IgD-negative memory B cell (primary cell): ENCODE results near the gene DMPK. TPM values are rescaled to one million over a fixed set of nuclear protein-coding genes. Genes with fewer than 3 reads are reported as not detected.
"Not testable (repeated sequence)": the region's sequence is repeated elsewhere in the genome, so short reads cannot be mapped to it uniquely, and the experiment has no call there.

Source experiments
- H3K27ac Mint-ChIP-seq, 3 donors: one replicate each; pipeline ENCODE4 v1.8.0; 2020 to 2022; ENCODE audit warnings: mild to moderate bottlenecking in 3 of 3, mixed read lengths in 3 of 3, moderate library complexity in 1 of 3
- H3K27me3 Mint-ChIP-seq: one replicate; pipeline ENCODE4 v1.8.0; 2021; ENCODE audit warnings: mixed read lengths
- H3K36me3 Mint-ChIP-seq: one replicate; pipeline ENCODE4 v1.8.0; 2020; ENCODE audit warnings: mild to moderate bottlenecking, mixed read lengths
- H3K4me1 Mint-ChIP-seq, 3 donors: one replicate each; pipeline ENCODE4 v1.8.0; 2020 to 2022; ENCODE audit warnings: mixed read lengths in 3 of 3, mild to moderate bottlenecking in 1 of 3
- H3K4me3 Mint-ChIP-seq, 4 donors: one replicate each; pipeline ENCODE4 v1.8.0; 2020 to 2022; ENCODE audit warnings: mild to moderate bottlenecking in 4 of 4, mixed read lengths in 4 of 4, moderate library complexity in 3 of 4
- H3K9me3 Mint-ChIP-seq, 3 donors: one replicate each; pipeline ENCODE4 v1.8.0; 2020 to 2021; ENCODE audit warnings: mixed read lengths in 3 of 3, mild to moderate bottlenecking in 1 of 3
- polyA plus RNA-seq: library from polyadenylated mRNA; unstranded; fragments of 300-500 nt; fragmentation: Illumina TruSeq; gene quantifications from one replicate; pipeline ENCODE4 v1.2.3, GENCODE V29; 2021

DMPK gene
- polyA plus RNA-seq, 1 donor from 2014 or later: 1.6 TPM

DNA sequence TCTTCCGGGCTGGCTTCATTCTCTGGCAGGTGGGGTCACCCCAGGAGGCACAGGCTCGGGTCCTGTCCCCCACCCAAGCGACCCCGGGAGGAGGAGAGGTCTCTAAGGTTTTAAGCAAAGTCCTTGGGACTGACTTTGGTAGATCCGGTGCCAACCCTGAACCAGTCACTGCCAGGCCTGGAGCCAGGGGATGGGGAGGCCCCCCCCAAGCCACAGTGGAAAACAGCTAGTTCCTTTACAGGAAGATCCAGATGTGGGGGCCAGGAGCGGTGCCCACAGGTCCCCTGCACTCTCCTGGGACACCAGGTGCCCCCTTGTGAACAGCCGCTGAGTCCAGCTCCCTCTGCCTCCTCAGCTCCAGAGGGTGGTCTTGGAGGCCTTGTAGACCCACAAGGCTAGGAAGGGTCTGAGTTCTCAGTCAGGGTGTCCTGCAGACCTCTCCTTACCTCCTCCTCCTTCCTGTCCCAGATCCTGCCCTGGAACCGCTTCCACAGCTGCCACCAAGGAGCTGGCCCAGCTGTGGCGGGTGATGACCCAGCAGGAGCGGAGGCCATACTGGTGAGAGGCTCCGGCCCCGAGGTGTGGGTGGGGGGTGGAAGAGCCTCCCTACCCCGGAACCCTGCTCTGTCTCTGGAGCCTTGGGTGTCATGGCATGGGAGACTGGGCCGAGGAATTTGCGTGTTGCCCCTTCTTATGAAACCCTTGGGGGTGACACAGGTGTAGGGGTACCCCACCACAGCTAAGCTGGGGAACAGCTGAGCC lies 19.2 kb downstream of the DMPK start:
- Mint-ChIP-seq H3K27me3 (peaks cover 14% of the 10 kb centered on the region), H3K4me3 (no peak overlapping the region), H3K36me3 (no peaks in the 10 kb centered on the region), H3K4me1 (no peaks in the 10 kb centered on the region), H3K9me3 (no peaks in the 10 kb centered on the region), H3K27ac (peak overlapping the region in 1 of 3 donors; percentile 45)

DNA sequence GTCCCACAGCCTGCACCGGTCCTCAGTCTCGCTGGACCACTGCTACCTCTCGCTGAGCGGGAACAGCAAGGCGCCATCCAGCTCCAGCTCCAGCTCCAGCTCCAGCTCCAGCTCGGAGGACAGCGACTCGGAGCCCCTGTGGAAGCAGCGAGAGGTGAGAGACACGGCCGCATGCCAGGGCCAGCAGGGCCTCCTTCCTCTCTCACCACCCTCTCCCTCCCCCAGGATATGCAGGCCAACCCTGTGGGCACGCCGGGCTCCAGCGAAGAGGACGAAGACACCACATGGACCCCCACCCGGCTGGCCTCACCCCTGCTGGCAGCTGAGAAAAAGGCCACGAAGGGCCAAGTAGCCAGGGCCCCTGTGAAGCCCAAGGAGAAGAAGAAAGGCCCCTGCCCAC lies 20.6 kb downstream of the DMPK start:
- H3K27ac Mint-ChIP-seq: no peak overlapping the region
- H3K9me3 Mint-ChIP-seq: no peaks in the 10 kb centered on the region
- no peaks in the 10 kb centered on the region for H3K4me1 Mint-ChIP-seq
- no peak overlapping the region for H3K4me3 Mint-ChIP-seq
- H3K27me3 Mint-ChIP-seq: peaks cover 9% of the 10 kb centered on the region
- no peaks in the 10 kb centered on the region for H3K36me3 Mint-ChIP-seq

DNA sequence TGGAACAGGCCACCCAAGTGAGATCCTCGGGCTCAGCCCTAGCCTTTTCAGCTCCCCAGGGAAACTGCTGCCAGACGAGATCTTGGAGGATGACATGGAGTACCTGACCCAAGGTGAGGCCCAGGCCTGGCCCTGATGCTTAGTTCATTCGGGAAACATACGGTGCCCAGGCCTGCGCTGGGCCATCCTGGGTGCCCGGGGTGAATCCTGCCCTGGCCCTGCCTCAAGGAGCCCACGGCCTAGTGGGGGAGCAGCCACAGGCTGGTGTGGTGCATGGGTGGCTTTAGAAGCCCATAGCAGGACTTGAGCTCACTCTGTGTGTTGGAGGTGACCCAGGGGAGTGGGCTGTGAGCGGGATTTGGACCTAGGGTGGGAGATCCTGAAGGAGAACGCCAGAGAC lies 23.4 kb downstream of the DMPK start:
- Mint-ChIP-seq H3K27ac (no peak overlapping the region), H3K9me3 (no peaks in the 10 kb centered on the region), H3K27me3 (peaks cover 6% of the 10 kb centered on the region), H3K4me3 (no peak overlapping the region), H3K36me3 (peaks cover 1% of the 10 kb centered on the region), H3K4me1 (no peaks in the 10 kb centered on the region)

DNA sequence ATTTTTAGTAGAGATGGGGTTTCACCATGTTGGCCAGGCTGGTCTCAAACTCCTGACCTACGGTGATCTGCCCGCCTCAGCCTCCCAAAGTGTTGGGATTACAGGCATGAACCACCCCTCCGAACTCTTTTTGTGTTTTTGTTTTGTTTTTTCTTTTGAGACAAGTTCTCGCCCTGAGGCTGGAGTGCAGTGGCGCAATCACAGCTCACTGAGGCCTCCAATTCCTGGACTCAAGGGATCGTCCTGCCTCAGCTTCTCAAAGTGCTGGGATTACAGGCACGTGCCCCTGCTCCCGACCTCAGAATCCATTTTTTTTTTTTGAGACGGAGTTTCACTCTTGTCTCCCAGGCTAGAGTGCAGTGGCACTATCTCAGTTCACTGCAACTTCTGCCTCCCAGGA lies 24.6 kb downstream of the DMPK start:
- Mint-ChIP-seq H3K4me1 (no peaks in the 10 kb centered on the region), H3K36me3 (peaks cover 1% of the 10 kb centered on the region), H3K27me3 (peaks cover 6% of the 10 kb centered on the region), H3K4me3 (no peak overlapping the region), H3K9me3 (no peaks in the 10 kb centered on the region), H3K27ac (no peak overlapping the region)

DNA sequence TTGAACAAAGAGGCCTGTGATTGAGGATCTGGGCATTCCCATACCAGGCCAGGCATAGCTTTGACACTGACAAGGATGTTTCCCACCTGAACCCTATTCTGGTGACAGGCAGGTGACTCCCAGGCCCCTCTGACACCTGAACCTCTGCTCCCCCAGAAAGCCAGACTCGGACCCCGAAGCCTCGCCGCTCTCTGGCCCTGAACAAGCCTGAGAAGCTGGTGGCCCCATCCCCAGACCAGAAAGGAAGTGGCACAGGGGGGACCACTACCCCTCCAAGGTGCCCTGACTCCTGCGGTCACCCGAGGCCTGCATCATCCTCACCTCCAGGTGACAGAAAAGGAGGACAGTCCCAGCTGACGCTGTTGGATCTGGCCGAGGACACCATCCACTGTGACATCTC lies 28.0 kb downstream of the DMPK start:
- H3K36me3 Mint-ChIP-seq: peaks cover 1% of the 10 kb centered on the region
- H3K27ac Mint-ChIP-seq: no peak overlapping the region

DNA sequence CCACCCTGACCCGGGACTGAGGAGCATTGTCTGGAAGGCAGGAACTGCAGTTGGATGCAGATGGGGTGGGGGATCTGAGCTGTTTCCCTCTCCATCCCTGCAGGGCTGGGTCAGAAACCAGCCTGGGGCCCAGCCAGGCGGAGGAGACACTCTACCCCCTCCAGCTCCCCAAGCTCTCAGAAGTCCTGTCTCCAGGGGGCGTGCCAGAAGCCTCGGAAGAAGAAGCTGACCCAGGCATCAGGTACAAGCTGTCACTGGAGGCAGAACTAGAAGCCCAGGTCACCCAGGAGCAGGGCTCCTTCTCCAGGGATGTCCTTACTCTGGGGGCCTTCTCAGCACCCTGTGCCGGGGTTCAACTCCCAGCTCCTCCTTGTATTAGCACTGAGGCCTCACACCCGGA lies 28.7 kb downstream of the DMPK start:
- Mint-ChIP-seq H3K27me3 (peaks cover 2% of the 10 kb centered on the region), H3K27ac (no peak overlapping the region), H3K9me3 (no peaks in the 10 kb centered on the region), H3K36me3 (peaks cover 1% of the 10 kb centered on the region), H3K4me1 (no peaks in the 10 kb centered on the region), H3K4me3 (no peak overlapping the region)

More for the DNA sequence above, 28.0 kb downstream of the DMPK start:
- Mint-ChIP-seq H3K27me3 (no peaks in the 10 kb centered on the region), H3K4me1 (no peaks in the 10 kb centered on the region), H3K9me3 (no peaks in the 10 kb centered on the region), H3K4me3 (no peak overlapping the region)

DNA sequence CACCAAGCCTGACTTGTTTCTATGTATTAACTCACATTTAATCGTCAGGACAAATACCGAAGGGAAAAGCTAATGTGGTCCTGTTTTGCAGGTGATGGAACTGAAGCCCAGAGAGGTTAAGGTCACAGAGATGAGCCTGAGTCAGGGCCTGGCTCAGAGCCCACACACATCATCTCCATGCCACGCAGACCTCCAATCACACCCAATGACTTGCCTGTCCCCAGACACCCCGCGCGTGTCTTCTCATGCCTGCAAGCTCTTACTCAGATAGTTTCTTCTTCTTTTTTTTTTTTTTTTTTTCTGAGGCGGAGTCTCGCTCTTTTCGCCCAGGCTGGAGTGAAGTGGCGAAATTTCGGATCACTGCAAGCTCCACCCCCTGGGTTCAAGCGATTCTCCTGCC lies 29.7 kb downstream of the DMPK start:
- H3K36me3 Mint-ChIP-seq: peaks cover 1% of the 10 kb centered on the region
- no peaks in the 10 kb centered on the region for H3K9me3 Mint-ChIP-seq
- H3K4me1 Mint-ChIP-seq: no peaks in the 10 kb centered on the region
- H3K27ac Mint-ChIP-seq: no peak overlapping the region
- peaks cover 2% of the 10 kb centered on the region for H3K27me3 Mint-ChIP-seq
- no peak overlapping the region for H3K4me3 Mint-ChIP-seq

DNA sequence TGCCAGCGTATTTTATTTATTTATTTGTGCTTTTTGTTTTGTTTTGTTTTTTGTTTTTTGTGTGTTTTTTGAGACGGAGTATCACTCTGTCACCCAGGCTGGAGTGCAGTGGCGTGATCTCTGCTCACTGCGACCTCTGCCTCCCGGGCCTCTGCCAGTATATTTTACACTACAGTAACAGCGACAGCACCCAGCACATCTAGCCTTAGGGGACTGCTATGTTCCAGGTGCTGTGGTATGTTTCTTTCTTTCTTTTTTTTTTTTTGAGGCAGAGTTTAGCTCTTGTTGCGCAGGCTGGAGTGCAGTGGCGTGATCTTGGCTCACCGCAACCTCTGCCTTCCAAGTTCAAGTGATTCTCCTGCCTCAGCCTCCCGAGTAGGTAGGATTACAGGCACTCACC lies 30.8 kb downstream of the DMPK start:
- H3K4me1 Mint-ChIP-seq, H3K27ac Mint-ChIP-seq, H3K9me3 Mint-ChIP-seq, H3K27me3 Mint-ChIP-seq, H3K4me3 Mint-ChIP-seq, H3K36me3 Mint-ChIP-seq: not testable (repeated sequence)

DNA sequence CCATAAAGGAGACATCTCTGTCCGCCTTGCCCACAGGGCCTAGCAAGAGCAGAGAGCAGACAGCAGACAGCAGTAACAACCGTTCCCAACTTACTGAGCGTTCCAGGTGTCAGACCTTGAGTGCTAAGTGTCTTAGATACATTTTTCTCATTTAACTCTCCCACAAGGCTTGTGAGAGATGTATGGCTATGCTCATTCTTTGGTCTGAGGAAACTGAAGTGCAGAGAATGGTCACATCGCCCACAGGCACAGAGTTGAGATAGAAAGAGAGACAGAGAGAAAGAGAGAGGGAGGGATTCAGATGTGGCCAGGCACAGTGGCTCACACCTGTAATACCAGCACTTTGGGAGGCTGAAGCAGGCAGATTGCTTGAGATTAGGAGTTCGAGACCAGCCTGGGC lies 34.8 kb downstream of the DMPK start:
- no peaks in the 10 kb centered on the region for H3K9me3 Mint-ChIP-seq
- H3K36me3 Mint-ChIP-seq: peaks cover 1% of the 10 kb centered on the region
- H3K4me1 Mint-ChIP-seq: peaks cover 0 to 2% (median 0%) of the 10 kb centered on the region in 3 donors
- peak overlapping the region in 1 of 4 donors; percentile 75 for H3K4me3 Mint-ChIP-seq
- H3K27ac Mint-ChIP-seq: no peak overlapping the region
- H3K27me3 Mint-ChIP-seq: peaks cover 11% of the 10 kb centered on the region

DNA sequence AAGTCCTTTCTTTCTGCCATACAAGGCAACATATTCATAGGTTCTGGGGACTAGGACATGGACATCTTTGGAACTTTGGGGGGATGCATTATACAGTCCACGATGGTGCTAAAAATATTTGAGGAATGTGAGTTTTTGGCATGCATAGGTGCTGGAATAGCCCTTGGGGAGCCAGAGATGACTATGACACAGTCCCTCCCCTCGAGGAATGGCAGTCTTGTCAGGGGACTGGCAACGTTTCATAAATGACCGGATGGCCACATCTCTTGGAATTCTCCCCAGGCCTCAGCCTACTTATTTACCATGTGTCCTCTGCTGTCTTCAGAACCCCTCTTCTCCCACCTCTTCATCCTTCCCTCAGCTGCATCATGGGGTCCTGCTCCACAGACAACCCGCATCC lies 35.4 kb downstream of the DMPK start:
- H3K4me1 Mint-ChIP-seq: peaks cover 0 to 2% (median 0%) of the 10 kb centered on the region in 3 donors
- no peak overlapping the region for H3K4me3 Mint-ChIP-seq
- H3K27me3 Mint-ChIP-seq: peaks cover 11% of the 10 kb centered on the region
- H3K36me3 Mint-ChIP-seq: peaks cover 1% of the 10 kb centered on the region
- no peak overlapping the region for H3K27ac Mint-ChIP-seq
- no peaks in the 10 kb centered on the region for H3K9me3 Mint-ChIP-seq

DNA sequence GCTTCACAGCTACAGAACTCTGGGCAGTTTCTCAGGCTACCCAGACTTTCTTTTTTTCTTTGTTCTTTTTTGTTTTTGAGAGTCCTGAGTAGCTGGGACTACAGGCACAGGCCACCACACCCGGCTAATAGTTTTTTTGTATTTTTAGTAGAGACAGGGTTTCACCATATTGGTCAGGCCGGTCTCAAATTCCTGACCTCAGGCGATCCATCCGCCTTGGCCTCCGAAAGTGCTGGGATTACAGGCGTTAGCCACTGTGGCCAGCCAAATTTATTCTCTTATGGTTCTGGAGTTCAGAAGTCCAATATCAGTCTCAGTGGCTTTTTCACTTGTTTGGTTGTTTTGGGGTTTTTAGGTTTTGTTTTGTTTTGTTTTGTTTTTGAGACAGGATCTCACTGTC lies 36.7 kb downstream of the DMPK start:
- Mint-ChIP-seq H3K9me3 (no peaks in the 10 kb centered on the region), H3K4me3 (no peak overlapping the region), H3K4me1 (peaks cover 0 to 2% (median 0%) of the 10 kb centered on the region in 3 donors), H3K27ac (no peak overlapping the region), H3K36me3 (peaks cover 1% of the 10 kb centered on the region), H3K27me3 (peaks cover 11% of the 10 kb centered on the region)

DNA sequence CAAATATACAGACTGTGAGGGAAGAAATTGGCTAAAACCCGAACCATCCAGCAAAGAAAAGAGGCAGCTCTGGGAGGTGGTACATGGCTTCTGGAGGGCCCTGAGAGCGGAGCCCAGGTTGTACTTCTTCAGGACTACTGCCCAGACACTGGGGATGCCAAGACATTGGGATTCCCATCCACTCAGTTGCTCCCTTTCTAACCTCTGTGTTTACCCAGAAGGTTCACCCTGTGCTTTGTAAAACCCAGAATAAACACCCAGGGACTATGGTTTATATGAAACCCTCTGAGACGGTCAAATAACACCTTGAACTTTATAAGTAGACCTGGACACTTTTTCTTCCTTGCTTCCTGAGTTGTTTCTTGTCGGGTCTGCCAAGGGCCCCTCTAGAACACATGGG lies 39.3 kb downstream of the DMPK start:
- Mint-ChIP-seq H3K27me3 (peaks cover 11% of the 10 kb centered on the region), H3K9me3 (no peaks in the 10 kb centered on the region), H3K36me3 (peaks cover 1% of the 10 kb centered on the region), H3K27ac (no peak overlapping the region), H3K4me3 (no peak overlapping the region), H3K4me1 (peaks cover 0 to 2% (median 0%) of the 10 kb centered on the region in 3 donors)

DNA sequence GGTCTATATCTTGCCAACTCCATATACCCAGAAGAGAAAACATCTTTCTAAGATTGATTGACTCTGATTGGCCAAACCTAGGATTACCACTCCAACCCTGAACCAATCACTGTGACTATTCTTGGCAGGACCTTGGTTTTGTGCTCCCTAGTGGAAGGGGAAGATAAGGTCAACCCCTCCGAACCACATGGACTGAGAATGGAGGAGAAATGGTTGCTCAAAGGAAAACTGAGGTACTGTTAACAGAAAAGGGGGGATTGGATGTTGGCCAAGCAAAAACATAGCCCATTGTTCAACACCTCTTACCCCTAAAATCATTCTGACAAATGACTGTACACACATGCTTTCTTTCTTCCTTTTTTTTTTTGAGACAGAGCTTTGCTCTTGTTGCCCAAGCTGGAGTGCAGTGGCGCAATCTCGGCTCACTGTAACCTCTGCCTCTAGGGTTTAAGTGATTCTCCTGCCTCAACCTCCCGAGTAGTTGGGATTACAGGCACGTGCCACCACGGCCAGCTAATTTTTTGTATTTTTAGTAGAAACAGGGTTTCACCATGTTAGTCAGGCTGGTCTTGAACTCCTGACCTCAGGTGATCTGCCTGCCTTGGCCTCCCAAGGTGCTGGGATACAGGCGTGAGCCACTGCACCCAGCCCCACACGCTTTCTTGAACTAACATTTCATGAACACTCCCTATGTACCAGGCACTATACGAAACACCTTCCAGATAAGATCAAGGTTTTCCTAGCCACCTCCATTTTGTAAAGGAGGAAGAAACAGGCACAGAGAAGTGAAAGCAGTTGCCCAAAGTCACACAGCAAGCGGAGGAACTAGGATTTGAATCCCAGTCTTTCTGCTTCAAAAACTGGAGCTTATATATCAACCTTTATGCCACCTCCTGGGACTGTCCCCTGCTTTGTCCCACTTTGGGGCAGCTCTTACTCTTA lies 42.5 kb downstream of the DMPK start:
- H3K9me3 Mint-ChIP-seq: no peaks in the 10 kb centered on the region
- peaks cover under 1% of the 10 kb centered on the region for H3K36me3 Mint-ChIP-seq
- peak overlapping the region in 1 of 3 donors; percentile 80 for H3K27ac Mint-ChIP-seq
- peaks cover 0 to 1% (median 0%) of the 10 kb centered on the region in 3 donors for H3K4me1 Mint-ChIP-seq
- no peak overlapping the region for H3K4me3 Mint-ChIP-seq
- H3K27me3 Mint-ChIP-seq: peaks cover 1% of the 10 kb centered on the region

DNA sequence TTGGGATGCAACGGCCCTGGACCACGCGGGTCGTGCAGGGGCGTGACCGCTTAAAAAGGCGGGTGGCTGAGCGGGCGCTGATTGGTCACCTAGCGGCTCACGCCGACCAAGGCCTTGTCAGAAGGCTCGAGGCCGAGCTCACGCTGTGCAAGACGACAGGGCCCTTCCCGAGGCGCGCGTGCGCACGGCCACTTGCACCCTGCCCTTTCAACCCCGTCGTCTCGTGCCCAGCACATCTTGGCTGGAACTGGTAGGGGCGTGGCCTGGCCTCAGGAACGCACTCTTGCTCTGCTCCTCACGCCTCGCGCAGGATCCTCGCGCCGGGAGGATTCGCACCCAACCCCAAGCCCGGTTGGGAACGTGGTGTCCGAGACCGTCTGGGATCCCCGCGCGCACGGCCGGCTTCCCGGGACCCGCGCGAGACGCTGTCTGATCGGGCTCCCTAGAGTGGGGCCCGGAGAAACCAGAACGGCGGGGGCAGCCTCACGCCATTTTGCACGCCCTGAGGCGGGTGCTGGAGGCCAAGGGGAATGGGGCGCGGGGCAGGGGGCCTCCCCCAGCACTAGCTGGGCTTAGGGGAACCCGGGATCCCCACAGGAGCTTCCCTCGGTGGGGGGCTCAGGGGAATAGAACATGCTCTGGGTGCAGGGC lies 49.0 kb downstream of the DMPK start, which contains the start of gene MEIOSIN:
MEIOSIN (plus strand) TSS at position 280 of the 651 bp plus-strand sequence. CDS start 1,938 bp downstream, outside the sequence.
- peaks cover 13 to 15% (median 15%) of the 10 kb centered on the region in 3 donors for H3K4me1 Mint-ChIP-seq
- H3K9me3 Mint-ChIP-seq: no peaks in the 10 kb centered on the region
- no peaks in the 10 kb centered on the region for H3K27me3 Mint-ChIP-seq
- H3K27ac Mint-ChIP-seq: peak within 1 kb of the TSS in 1 of 3 donors; percentile 32
- H3K36me3 Mint-ChIP-seq: peaks cover 3% of the 10 kb centered on the region
- peak within 1 kb of the TSS in 1 of 4 donors; percentile 74 for H3K4me3 Mint-ChIP-seq
